ENCODE measurements around the gene KPNB1. TPM values are rescaled to one million over a fixed set of nuclear protein-coding genes. Genes with fewer than 3 reads are reported as not detected.

The KPNB1 gene
- total RNA-seq, 1 donor from 2014 or later: 230 TPM

GRCh38 chr17:47711366-47712099 is 61.8 kb downstream of the KPNB1 start:
- DNase-seq (ENCODE audit: low read depth): no peak

DNA sequence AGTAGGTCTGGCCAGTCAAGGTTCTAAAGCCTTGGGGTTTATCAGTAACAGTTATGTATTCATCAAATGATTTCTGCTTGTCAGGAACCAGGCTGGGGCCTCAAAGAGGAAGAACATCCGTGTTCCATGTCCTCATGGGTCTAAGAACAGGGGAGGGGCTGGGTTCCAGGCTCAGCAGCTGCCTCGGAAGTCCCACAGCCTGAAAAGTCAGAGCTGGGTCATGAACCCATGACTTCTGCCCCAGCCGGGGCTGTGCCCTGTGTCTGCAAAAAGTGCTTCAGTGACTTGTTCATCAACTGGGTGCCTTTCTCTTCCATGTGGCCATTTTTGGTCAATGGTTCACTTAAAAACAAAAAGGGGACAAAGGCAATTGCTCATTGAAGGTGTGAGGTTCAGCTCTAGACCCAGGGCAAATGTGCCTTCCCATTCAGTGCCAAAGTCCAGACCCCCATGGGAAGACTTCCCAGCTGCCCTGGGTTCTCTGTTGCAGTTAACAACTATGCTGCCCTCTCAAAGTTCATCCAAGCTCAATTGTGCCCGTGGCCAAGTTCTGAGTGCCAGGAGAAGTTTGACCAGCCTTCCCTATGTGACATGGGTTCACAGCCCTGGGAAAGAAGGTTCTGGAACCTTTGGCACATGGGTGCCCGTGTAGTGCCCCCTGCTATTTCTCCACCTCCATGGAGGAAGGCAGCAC is 62.8 kb downstream of the KPNB1 start:
- DNase-seq (ENCODE audit: low read depth): no peak

- no peak for DNase-seq (ENCODE audit: low read depth)
Observed at GRCh38 chr17:47713980-47714700, 64.4 kb downstream of the KPNB1 start.

GRCh38 chr17:47714773-47715396 is 65.2 kb downstream of the KPNB1 start:
- no peak for DNase-seq (ENCODE audit: low read depth)

DNA sequence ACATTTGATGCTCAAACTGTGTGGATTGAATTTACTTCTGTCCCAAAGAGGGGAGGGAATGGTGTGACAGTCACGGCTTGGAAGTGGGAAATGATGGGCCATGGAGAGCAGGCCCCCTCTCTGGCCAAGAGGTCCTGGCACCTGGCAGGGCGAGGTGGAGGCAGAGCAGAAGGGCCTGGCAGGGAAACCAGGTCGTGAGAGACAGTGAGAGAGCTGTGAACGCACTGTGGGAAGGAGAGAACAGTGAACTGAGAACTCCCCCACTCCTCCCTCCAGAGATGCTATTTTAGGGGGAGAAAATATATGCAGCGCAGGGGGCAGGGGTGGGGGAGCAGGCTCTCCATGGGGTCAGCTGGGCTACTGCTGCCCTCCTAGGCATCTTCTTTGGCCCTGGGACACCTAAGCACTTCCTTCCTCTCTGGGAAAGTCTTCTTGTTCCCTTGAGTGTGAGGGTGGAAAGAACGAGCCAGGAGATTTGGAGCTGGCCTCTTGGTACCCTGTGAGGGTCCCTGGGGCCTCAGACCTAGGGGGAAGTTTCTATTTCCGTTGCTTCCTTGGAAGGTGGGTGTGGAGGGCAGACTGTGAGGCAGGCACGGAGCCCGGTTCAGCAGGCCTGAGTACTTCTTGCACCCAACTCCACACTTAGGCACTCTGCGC is 66.1 kb downstream of the KPNB1 start:
- DNase-seq (ENCODE audit: low read depth): no peak

DNA sequence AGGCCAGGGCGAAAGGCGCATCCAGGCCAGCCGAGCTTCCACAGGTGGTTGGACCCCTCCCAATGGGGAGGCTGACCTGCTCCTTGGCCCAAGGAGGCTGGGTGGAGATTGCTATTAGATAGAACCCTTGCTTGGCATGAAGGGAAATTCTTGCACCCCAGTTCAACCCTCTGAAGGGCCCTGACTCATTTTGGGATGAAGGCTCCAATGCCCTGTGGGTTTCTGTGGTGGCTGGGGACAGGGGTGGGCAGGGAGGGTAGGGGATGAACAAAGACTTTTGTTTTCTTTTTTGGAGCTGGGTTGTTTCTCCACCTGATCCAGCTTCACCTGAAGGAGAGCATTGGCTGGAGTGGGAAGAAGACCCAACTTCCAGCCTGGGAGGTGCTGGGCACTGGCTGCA is 66.7 kb downstream of the KPNB1 start:
- DNase-seq (ENCODE audit: low read depth): no peak

GRCh38 chr17:47717261-47717697 is 67.6 kb downstream of the KPNB1 start:
- DNase-seq (ENCODE audit: low read depth): no peak

GRCh38 chr17:47717979-47718621 is 68.4 kb downstream of the KPNB1 start:
- no peak for DNase-seq (ENCODE audit: low read depth)

DNA sequence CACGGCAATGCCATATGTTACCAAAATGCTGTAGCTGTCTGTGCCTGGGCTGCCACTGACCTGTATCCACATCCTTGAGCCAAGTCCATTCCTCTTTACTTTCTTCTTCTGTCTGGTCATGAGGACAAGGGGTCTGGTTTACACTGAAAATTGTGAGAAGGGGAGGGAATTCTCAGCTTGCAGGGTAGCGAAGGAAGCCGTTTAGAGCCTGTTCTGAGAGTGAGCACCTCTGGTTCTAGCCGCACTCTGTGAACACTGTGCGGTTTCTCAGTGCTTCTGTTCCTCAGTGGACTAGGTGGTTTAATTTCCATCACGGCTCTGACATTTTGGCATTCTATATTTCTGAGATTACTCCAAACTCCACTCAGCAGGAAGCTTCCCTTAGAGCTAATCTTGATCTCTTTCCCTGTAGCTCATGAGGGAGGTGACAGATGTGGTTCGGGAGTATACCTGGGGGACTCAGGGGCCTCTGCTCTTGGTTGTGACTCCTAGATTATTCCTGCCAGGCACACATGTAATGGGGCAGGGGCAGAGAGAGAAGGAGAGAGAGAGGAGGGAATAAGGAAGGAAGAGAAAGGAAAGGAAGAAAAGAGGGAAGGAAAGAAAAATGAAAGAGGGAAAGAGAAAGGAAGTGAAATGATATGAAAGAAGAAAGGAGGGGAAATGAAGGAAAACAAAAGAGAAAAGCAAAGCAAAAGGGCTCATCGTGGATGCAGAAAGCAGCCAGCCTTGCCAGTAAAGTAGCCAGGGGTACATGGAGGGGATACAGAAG is 69.1 kb downstream of the KPNB1 start:
- DNase-seq (ENCODE audit: low read depth): no peak

- DNase-seq (ENCODE audit: low read depth): peak; percentile 83
Observed at GRCh38 chr17:47719411-47720152, 69.9 kb downstream of the KPNB1 start.

DNA sequence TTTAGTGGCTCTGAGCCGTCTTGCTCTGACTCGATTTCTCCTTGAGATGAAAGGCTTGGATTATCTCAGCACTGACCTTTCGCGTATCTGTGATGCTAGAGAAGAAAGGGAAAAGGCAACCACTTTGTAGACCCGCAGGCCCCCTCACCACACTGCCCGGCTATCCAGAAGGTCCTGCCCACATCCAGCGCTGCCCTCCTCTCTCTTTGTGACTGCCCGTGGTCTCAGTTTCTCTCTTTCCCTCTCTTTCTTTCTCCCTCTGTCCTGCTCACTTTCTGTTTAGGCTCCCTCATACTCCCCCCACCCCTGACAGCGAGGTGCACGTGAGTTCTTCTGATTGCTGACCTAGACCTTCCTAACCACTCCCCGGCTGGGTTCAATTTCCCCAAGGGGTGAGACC is 70.5 kb downstream of the KPNB1 start:
- DNase-seq (ENCODE audit: low read depth): no peak

GRCh38 chr17:47720754-47721533 is 71.2 kb downstream of the KPNB1 start:
- peak; percentile 44 for DNase-seq (ENCODE audit: low read depth)

DNA sequence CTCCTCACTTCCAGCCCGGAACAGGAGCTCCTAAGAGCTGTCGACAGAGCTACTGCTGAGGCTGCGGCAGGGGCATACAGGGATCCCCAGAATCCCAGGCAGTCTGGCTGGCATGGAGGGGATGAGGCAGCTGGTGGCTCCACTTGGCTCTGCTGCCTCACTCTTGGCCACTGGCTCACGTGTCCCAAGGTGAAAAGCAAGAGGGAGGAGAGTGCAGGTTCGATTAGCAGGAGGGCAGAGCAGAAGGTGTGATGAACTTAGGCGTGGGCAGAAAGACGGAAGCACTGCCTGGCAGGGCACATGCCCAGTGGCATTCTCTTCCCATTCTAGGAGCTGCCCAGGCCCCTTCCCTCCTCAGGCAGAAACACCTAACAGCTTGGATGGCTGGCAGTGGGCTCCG is 72.0 kb downstream of the KPNB1 start:
- DNase-seq (ENCODE audit: low read depth): no peak

DNA sequence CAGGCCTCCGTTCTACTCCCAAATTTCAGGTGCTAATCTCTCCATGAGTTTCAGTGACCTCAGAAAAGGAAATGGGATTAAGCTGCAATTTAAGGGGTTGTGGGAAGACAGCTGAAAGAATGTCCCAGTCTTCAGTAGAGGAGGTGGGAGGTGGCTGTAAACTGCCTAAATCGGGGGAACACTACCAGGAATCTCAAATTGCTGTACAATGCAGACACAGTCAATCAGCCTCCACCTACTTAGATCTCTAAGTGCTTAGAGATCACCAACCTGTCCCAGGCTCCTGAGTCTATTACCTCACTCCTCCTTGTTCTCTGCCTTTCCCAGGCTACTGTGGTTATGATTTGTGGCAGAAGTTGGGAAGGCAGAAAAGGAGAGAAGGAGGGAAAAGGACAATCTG is 75.0 kb downstream of the KPNB1 start:
- no peak for DNase-seq (ENCODE audit: low read depth)

- no peak for DNase-seq (ENCODE audit: low read depth)
Observed at GRCh38 chr17:47725446-47726111, 75.9 kb downstream of the KPNB1 start.

DNA sequence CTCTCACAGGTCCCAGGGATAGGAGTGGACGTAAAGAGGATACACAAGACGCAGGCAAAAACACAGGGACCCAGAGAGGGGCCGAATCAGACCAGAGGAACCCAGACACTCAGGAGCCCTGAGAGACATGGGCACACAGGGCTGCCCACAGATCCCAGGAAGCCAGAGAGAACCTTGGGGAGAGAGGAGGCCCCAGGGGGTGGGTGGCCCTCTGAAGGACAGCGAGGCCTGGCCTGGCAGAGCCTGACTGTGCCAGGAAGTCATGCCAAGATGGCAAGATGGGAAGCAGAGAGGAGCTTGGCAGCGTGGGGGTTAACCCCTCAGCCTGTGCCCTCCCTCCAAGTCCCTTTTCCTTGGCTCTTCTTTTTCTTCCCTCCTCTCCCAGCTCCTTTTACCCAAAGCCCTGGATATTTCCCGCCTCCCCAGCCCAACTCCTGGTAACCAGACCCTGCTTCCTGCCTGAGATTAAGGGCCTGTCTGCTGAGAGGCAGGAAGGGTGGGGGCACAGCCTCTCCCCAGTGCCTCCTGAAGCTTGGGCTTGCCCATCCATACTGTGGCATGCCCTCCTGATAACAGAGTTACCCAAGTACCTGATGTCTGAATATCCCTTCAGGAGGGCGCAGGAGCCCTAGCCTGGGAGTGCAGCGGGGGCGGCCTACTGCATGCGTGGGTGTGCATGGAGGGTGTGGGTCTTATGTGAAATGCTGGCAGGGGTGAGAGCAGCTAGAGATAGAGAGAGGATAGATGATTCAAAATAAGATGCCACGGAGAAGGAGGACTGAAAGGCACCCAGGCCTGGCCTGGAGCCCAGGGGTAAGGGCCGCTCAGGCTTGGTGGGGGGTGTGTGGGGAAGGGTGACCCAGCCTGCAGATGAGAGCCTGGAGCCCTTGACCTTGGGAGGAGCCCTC is 77.3 kb downstream of the KPNB1 start:
- no peak for DNase-seq (ENCODE audit: low read depth)

GRCh38 chr17:47727704-47728036 is 78.0 kb downstream of the KPNB1 start:
- DNase-seq (ENCODE audit: low read depth): no peak
